Activated CD8-positive, alpha-beta memory T cell treated with anti-CD3 and anti-CD28 coated beads for 48 hours (primary cell): Measurements from ENCODE around the gene ARL6IP5.

Experiments
- DNase-seq, 3 experiments: peaks; one replicate each; pipeline ENCODE4 v3.0.0-alpha.2; 2020; ENCODE audit warnings: low read depth in 2 of 3, low spot score in 2 of 3

ARL6IP5 gene, protein sequence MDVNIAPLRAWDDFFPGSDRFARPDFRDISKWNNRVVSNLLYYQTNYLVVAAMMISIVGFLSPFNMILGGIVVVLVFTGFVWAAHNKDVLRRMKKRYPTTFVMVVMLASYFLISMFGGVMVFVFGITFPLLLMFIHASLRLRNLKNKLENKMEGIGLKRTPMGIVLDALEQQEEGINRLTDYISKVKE

DNA sequence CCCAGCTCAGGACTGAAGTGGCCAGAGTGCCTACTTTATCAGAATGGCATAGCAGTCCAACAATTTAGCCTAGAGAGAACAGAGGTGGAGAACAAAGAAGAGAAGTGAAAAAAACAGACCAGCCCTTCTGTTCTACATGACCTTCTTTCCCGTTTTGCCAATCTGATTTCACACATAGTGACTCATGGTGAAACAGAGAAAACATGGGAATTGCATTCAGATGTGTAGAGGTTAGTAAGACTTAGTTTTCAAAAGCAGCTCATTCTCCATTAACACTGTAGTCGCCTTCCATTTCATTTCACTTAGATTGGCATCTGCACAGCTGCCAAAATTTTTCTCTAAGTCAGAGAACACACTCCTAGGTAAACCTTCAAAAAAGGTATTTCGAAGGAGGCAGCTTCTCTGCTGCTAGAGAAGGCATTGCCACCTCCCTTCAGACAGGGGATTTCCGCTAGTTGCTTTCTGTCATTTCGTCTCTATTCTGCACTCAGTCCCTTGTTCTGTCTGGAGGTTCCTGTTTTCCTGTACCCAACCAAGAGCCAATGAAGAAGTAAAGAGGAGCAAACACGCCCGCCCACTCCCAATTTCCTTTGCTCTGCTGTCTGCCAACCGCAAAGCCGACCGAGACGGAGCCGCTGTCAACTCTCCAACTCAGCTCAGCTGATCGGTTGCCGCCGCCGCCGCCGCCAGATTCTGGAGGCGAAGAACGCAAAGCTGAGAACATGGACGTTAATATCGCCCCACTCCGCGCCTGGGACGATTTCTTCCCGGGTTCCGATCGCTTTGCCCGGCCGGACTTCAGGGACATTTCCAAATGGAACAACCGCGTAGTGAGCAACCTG is at the start of gene ARL6IP5:
ARL6IP5 (plus strand) TSS at position 612 of the 842 bp plus-strand sequence; CDS start at position 723, 111 bp downstream.
- peak; percentile 68 to 71 (median 70) for DNase-seq

DNA sequence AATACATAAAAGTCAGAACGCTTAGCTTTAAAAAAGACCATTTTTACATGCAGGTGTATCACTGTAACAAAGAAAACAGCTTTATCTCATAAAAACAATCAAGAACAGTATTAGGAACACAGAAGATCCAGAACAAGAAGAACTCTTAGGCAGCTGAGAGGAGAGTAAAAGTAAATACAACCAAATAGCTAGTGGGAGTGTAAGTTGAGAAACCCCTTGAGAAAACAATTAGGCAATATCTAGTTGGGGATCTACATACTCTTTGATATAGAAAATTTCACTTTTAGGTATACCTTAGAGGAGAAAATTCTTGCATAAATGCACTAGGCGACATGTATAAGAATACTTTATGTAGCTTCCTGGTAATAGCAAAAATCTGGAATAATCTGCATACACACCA is 40.1 kb upstream of the ARL6IP5 start:
- no peak for DNase-seq

- no peak for DNase-seq
These were observed 35.7 kb upstream of the ARL6IP5 start for GRCh38 chr3:69048990-69049389.

DNA sequence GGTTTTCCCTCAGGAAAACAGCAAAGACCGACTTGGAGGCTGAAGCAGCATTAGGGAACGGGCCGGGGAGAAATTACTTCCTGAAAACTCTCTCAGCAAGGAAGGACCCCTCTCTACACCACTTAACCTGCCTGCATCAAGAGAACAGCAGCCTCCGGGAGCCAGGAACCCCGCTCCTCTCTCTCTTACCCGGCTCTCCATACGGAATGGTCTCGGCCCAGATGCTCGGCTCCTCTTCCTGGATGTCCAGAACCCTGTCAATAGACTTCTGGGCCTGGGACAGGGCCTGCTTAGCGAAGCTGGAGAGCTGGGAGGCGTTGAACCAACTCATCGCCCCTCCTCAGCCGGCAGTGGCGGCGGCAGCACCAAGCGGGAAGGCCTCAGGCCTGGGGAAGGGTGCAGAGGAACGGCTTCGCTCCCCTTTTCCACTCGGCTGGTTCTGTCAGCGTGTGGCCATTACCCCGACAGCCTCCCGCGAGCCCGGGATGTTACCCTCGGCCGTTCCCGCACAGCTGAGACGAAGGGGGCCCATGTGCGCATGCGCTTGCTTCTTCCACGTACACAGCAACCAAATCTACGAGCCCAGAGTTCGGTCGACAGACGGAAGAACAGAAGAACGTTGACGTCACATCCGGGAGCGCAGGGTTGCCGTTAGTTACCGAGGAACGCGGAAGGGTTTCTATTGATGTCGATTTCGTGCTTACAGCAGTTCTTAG is 32.8 kb upstream of the ARL6IP5 start, which contains the start of gene TMF1:
TMF1 (minus strand) TSS at position 578 of the 716 bp plus-strand sequence; CDS start at position 331, 247 bp downstream.
- peak; percentile 86 to 96 (median 94) for DNase-seq

- no peak for DNase-seq
These were observed 32.3 kb upstream of the ARL6IP5 start for GRCh38 chr3:69052472-69052898.

- DNase-seq = no peak
These were observed 26.4 kb upstream of the ARL6IP5 start for GRCh38 chr3:69058180-69058946.

GRCh38 chr3:69058947-69059224 is 25.9 kb upstream of the ARL6IP5 start:
- no peak for DNase-seq

DNA sequence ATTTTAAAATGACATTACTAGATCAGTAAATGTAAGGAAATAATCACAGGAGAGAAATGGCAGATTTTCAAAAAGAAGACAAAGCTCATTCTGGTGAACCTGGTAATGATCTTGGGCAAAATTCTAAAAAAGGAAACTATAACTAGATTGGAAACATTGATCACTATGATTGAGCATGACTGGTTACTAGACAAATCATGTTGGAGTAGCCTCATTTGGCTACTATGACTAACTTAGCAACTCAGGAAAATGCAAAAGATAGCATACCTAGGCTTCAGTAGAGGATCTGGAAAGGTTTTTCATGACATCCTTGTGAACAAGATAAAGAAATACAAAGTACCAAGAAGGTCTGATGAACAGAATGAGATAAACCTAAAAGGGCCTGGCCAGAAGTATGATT is 25.0 kb upstream of the ARL6IP5 start:
- DNase-seq = no peak

DNA sequence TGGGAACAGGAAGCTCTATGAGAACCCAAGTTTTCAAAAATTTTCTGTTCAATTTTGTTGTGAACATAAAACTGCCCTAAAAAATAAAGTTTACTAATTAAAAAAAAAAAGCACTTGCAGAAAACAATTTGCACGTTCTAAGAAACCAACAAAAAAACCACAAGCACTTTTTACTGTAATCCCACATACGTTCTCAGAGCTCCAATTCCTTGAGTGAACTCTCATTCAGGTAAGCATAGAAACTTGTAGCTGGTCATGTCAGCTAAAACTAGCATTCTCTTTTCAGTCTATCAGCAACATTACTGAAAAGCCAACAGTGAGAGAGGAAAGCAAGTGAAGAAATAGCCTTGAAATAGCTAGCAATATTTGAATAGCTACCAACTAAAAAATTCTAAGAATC is 21.1 kb upstream of the ARL6IP5 start:
- DNase-seq = no peak

DNA sequence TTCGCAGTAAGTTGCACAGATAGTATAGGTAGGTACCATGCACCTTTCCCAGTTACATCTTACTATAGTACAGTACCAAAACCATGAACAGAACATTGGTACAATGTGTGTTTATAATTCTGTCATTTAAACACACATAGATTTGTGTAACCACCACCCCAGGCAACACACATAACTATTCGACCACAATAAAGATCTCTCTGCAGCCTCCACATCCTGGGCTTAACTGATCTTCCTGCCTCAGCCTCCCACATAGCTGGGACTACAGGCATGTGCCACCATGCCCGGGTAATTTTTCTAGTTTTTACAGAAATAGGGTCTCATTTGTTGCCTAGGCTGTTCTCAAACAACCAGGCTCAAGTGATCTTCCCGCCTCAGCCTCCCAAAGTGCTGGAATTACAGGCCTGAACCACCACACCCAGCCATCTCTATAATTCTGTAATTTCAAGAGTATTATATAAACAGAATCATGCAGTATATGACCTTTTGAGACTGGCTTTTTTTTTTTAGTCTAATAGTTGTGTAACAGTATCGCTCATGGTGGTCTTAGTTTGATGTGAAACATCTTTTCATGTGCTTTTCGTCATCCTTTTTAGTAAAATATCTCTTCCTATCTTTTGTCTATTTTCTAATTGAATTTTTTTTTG is 19.3 kb upstream of the ARL6IP5 start:
- no peak for DNase-seq

- DNase-seq = no peak
These were observed 18.6 kb upstream of the ARL6IP5 start for GRCh38 chr3:69066121-69066520.

GRCh38 chr3:69072928-69073327 is 11.8 kb upstream of the ARL6IP5 start:
- no peak for DNase-seq

DNA sequence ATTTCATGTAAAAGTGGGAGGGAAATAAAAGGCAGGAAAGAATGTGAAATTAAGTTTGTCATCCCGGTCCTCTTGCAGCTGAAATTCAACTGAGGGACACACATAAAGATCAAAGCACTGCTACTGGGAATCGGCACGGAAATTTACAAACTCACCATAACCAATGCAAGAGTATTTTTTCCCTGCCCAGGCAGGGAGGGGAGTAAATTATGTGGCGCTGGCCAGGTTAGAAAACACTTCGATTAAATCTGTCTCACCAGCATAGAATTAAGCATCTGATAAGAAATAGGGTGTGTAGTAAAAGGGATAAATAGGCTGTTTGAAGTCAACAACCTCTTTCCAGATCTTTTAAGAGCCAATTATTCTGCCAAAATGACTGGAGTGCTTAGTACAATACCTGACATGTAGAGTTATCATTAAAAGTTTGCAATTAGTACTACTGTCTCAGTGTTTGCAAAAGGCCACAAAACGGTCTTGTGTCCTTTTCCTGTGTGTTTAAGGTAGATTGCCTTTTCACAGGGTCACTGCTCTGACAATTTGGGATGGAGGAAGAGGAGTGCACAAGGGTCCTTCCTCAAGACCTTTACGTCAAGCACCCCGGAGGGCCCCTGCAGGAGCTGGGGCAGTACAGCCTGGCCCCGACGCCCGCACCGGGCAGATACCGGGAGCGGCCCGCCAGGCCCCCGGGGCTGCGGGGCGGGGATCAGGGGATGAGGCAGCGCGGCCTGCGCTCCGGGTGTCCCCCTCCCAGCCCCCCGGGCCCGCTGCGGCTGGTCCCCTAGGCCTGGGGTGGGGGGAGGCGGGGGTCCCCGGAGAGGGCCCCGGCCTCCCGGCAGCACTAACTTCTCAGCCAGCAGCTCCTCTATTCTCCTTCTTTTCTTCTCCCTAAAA is 5.2 kb upstream of the ARL6IP5 start:
- DNase-seq = no peak

GRCh38 chr3:69080233-69080920 is 4.4 kb upstream of the ARL6IP5 start, which contains the start of gene UBA3:
Gene UBA3, minus strand, starts transcription at chr3:69080365. Its CDS starts 12 bp downstream, at chr3:69080353.
- DNase-seq = peak; percentile 73 to 82 (median 75)

DNA sequence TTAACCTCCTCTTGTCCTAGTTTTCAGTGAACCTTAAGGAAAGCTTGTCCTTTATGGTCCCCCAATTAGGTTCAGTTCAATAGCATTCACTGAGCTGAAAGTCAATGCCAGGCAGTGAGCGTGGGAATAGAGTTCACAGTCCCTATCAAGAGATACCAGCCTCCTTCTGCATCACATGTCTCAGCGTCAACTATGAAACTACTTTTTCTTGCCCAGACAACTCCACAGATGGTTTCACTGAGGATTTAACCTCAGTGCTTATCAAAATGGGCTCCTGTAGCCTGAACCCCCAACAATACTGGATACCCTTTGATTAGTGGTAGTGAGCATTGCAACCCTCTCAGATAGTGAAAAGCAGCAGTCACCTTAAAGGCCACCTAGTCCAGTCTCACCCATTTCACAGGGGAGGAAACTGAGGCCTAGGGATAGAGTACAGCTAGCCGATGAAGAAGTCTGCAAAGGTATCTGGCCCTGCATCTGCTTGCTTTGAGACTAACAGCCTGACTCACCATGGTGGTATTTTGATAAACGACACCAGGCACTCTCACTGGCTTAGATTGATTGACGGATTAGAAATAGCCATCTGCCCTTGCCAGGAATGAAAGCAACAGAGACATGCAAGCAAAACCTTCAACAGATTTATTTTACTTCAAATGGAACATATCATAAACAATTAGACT is 3.0 kb upstream of the ARL6IP5 start:
- DNase-seq = no peak

DNA sequence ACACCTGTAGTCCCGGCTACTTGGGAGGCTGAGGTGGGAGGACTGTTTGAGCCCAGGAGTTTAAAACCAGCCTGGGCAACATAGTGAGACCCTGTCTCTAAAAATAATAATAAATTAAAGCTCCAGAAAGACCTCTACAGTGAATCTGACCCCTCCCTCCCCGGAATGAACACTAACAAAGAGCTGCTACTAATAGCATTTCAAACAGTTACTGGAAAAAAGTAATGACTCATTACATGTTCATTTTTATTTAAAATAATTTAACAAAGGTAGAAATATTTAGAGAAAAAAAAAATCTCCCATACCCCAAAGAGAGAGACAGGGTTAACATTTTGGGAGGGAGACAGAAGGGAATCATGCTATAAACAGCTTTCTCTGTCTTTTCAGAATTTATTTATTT is 2.4 kb upstream of the ARL6IP5 start:
- DNase-seq = no peak

DNA sequence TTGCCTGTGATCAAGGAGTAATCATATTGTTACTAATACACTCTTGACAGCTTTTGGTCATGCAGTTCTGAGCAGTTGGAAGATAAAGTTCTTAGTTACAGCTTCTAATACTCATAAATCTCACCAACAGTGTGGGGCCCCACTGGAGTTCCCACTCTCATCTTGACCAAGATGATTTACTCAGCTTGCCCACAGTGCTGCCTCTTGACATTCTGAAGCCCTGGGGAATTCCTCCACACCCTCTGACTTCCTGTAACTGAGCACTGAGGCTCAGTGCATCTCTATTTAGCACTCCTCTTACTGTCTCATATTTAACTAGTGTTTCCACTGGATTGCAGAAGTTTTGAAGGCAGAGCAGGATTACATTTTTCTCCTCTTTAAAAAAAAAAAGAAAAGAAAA is 1.9 kb upstream of the ARL6IP5 start:
- peak in 1 of 3 experiments; percentile 51 for DNase-seq

GRCh38 chr3:69085168-69085832 is 563 bp downstream of the ARL6IP5 start:
- DNase-seq = no peak
